ENCODE data around the gene EDAR. TPM values are rescaled to one million over a fixed set of nuclear protein-coding genes. Genes with fewer than 3 reads are reported as not detected.

EDAR gene
- total and polyA plus RNA-seq, 2 donors, result 0.33 to 1.3 TPM

DNA sequence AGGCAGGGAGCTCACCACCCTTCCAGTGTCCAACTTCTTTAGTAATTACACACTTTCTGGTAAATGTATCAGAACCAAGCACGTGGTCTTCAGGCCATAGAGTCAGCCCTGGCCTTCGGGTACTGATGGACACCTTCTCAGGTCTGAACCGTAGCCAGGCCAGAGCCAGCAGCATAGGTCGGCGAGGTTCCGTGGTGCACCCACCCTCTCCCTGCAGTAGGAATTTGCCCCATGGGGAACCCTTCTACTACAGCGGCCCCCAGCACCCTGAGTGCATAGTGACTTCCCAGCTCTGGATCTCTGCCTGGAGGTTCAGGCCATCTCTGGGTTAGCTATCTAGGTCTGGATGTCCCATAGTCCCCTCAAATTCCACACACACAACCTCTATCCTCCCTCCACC, 61.6 kb downstream of the EDAR start:
- H3K36me3 ChIP-seq (ENCODE audit: control insufficient read depth in 2 of 2, insufficient read depth in 2 of 2, low read length in 1 of 2), result no peaks in the 10 kb centered on the region
- no peaks in the 10 kb centered on the region for H3K9me3 ChIP-seq (ENCODE audit: control insufficient read depth in 2 of 2, insufficient read depth in 1 of 2, low read length in 1 of 2)
- H3K4me3 ChIP-seq (ENCODE audit: low read length in 2 of 2), result no peak overlapping the region
- peaks cover 0 to 14% of the 10 kb centered on the region in 2 donors for H3K4me1 ChIP-seq (ENCODE audit: control insufficient read depth in 2 of 2, insufficient read depth in 2 of 2, low read length in 2 of 2)
- no peak for DNase-seq (ENCODE audit: low read depth in 6 of 9, low spot score in 9 of 9)
- H3K27me3 ChIP-seq (ENCODE audit: control insufficient read depth in 2 of 2, insufficient read depth in 1 of 2, low read length in 1 of 2), result no peaks in the 10 kb centered on the region
- WGBS, result 97% methylated on average over 7 of the region's 7 CpGs
- no peak overlapping the region for H3K27ac ChIP-seq (ENCODE audit: low read depth in 1 of 2, low read length in 1 of 2)

DNA sequence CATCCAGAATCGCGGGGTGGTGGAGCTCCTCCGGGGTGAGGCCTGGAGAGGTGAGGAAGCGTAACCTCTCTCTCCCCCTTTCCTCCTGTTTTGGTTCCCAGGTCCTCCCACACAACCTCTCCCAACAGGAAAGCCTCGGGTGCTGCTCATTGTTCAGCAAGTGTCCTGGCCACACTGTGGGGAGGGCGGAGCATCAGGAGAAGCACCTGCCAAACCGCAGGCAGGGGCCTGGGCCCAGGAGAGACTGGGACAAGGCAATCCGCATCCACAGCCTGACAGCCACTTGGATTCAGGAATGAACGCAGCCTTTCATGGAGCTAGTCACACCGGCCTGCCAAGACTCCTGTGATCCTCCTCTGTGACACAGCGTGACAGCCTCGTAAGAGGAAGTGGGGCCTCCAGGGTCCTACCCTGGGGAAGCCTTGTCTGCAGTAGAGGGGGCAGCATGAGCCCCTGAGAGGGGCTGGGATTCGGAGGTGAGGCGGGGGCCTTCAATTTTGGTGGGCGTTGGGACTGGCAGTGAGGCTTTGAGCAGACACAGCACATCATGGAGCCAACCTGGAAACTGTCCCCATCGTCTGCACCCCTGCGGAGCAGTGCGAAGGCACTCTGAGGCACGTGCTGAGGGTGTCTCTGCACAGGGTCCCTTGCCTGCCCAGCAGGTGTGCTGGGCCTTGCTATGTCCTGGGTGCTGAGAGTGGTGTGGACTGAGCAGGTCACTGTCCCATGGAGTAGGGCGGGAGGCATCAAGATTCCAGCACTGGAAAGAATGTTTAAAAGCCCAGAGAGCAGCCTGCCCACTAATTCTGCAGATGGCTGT, 62.2 kb downstream of the EDAR start:
- H3K27ac ChIP-seq (ENCODE audit: low read depth in 1 of 2, low read length in 1 of 2), result no peak overlapping the region
- no peaks in the 10 kb centered on the region for H3K36me3 ChIP-seq (ENCODE audit: control insufficient read depth in 2 of 2, insufficient read depth in 2 of 2, low read length in 1 of 2)
- WGBS, result 93% methylated on average over 20 of the region's 20 CpGs
- peaks cover 0 to 14% of the 10 kb centered on the region in 2 donors for H3K4me1 ChIP-seq (ENCODE audit: control insufficient read depth in 2 of 2, insufficient read depth in 2 of 2, low read length in 2 of 2)
- no peaks in the 10 kb centered on the region for H3K27me3 ChIP-seq (ENCODE audit: control insufficient read depth in 2 of 2, insufficient read depth in 1 of 2, low read length in 1 of 2)
- DNase-seq (ENCODE audit: low read depth in 6 of 9, low spot score in 9 of 9), result no peak
- H3K9me3 ChIP-seq (ENCODE audit: control insufficient read depth in 2 of 2, insufficient read depth in 1 of 2, low read length in 1 of 2), result no peaks in the 10 kb centered on the region
- no peak overlapping the region for H3K4me3 ChIP-seq (ENCODE audit: low read length in 2 of 2)

DNA sequence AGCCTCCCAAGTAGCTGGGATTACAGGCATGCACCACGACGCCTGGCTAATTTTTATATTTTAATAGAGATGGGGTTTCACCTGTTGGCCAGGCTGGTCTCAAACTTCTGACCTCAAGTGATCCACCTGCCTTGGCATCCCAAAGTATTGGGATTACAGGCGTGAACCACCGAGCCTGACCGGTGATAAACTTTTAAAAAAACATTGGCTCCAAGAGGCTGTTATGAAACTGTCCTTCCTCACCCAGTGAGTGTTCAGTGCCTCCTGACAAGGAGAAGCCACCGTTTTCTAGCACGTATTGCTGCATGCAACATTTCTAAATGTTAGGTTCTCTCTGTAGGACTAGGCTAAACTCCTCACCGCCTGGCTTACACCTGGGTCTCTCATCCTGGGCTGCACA, 63.3 kb downstream of the EDAR start:
- Histone ChIP-seq H3K36me3 (ENCODE audit: control insufficient read depth in 2 of 2, insufficient read depth in 2 of 2, low read length in 1 of 2) (no peaks in the 10 kb centered on the region), H3K4me3 (ENCODE audit: low read length in 2 of 2) (no peak overlapping the region), H3K4me1 (ENCODE audit: control insufficient read depth in 2 of 2, insufficient read depth in 2 of 2, low read length in 2 of 2) (peaks cover 0 to 14% of the 10 kb centered on the region in 2 donors), H3K9me3 (ENCODE audit: control insufficient read depth in 2 of 2, insufficient read depth in 1 of 2, low read length in 1 of 2) (no peaks in the 10 kb centered on the region), H3K27ac (ENCODE audit: low read depth in 1 of 2, low read length in 1 of 2) (no peak overlapping the region), H3K27me3 (ENCODE audit: control insufficient read depth in 2 of 2, insufficient read depth in 1 of 2, low read length in 1 of 2) (no peaks in the 10 kb centered on the region)
- WGBS, result 94% methylated on average over 8 of the region's 8 CpGs
- DNase-seq (ENCODE audit: low read depth in 6 of 9, low spot score in 9 of 9), result no peak

DNA sequence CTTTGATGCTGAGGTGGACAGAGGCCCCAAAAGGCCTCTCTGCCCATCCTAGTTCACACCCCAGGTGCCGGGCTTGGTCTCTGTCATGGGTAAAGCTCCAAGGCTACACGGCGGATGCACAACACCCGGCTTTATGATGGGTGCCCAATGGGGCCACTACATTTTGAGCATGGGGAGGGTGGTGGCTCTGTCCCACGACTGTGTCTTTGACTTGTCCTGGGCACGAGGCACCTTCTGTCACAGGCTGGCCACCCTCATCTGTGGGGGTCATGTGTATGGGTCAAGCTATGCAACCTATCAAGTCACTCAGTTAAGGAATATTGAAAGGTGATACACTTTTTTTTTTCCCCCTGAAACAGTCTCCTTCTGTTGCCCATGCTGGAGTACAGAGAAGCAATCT, 63.7 kb downstream of the EDAR start:
- DNase-seq (ENCODE audit: low read depth in 6 of 9, low spot score in 9 of 9), result no peak
- Histone ChIP-seq H3K36me3 (ENCODE audit: control insufficient read depth in 2 of 2, insufficient read depth in 2 of 2, low read length in 1 of 2) (no peaks in the 10 kb centered on the region), H3K4me3 (ENCODE audit: low read length in 2 of 2) (no peak overlapping the region), H3K9me3 (ENCODE audit: control insufficient read depth in 2 of 2, insufficient read depth in 1 of 2, low read length in 1 of 2) (no peaks in the 10 kb centered on the region), H3K4me1 (ENCODE audit: control insufficient read depth in 2 of 2, insufficient read depth in 2 of 2, low read length in 2 of 2) (peaks cover 0 to 14% of the 10 kb centered on the region in 2 donors), H3K27ac (ENCODE audit: low read depth in 1 of 2, low read length in 1 of 2) (no peak overlapping the region), H3K27me3 (ENCODE audit: control insufficient read depth in 2 of 2, insufficient read depth in 1 of 2, low read length in 1 of 2) (no peaks in the 10 kb centered on the region)
- WGBS, result 99% methylated on average over 6 of the region's 6 CpGs

DNA sequence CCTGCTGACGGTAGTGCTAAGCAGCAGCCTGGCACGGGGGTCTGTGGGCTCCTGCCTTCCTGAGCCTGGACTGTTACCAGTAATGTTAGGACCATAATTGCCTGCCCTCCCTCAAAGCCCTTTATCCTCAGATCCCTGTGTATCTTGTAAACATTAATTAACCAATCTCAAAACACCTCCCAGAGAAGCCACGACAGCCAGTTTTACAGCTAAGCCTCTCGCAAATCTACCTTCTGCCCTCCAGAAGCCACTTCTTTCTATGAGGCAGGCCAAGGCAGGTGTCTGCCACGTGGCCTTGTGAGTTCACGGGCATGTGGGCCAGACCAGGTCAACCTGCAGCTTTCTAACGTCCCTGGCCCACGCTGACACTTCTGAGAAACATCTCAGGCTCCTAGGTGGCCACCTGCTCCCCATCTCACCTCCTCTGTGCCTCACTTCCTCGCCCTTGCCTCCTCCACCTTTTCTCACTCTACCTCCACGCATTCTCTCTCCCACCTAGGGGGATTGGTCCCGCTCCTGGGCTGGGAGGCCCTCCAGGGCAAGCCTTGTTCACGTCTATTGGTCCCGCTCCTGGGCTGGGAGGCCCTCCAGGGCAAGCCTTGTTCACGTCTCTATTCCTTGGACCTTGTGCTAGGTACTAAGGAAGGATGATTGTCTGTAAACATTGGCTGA, 64.3 kb downstream of the EDAR start:
- 95% methylated on average over 14 of the region's 14 CpGs for WGBS
- H3K27me3 ChIP-seq (ENCODE audit: control insufficient read depth in 2 of 2, insufficient read depth in 1 of 2, low read length in 1 of 2), result no peaks in the 10 kb centered on the region
- no peak for DNase-seq (ENCODE audit: low read depth in 6 of 9, low spot score in 9 of 9)
- H3K9me3 ChIP-seq (ENCODE audit: control insufficient read depth in 2 of 2, insufficient read depth in 1 of 2, low read length in 1 of 2), result no peaks in the 10 kb centered on the region
- H3K36me3 ChIP-seq (ENCODE audit: control insufficient read depth in 2 of 2, insufficient read depth in 2 of 2, low read length in 1 of 2), result no peaks in the 10 kb centered on the region
- peaks cover 0 to 14% of the 10 kb centered on the region in 2 donors for H3K4me1 ChIP-seq (ENCODE audit: control insufficient read depth in 2 of 2, insufficient read depth in 2 of 2, low read length in 2 of 2)
- H3K4me3 ChIP-seq (ENCODE audit: low read length in 2 of 2), result no peak overlapping the region
- H3K27ac ChIP-seq (ENCODE audit: low read depth in 1 of 2, low read length in 1 of 2), result no peak overlapping the region

DNA sequence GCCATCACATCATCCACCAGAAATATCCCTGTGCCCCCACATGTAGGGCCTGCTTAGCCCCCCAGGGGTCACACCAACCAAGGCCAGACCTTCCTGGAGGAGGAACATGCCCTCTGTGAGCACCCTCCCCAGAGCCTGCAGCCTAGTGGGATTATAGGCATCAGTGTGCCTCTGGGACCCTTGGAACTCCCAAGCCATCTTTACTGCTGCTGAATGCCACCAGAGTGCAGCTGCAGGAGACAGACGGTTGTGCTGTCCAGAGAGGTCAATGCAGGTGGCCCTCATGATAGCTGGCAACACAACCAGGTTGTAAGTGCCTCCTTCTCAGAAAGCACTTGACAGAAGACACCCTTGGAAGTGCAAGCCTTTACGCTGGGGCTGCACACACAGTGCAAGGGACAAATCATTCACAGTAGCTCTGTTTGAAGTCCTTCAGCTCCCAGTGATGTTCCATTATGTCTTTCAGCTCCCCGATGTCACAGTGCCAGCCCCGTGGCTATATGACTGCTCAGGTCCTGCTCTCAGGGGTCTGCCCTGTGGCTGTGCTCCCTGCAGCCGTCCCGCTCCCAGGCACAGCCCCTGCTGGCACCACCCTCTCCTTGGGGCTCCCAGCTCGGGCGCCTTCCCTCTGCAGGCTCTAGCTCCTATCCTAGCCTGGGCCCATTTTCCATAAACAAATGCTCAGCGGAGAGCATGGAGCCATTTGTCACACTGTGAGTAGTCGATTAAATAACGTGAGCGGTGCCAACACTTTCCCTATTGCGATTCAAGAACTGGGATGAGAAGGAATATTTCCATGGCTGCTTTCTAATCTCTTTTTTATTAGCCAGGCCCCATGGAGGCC, 65.1 kb downstream of the EDAR start:
- WGBS, result 97% methylated on average over 13 of the region's 13 CpGs
- H3K9me3 ChIP-seq (ENCODE audit: control insufficient read depth in 2 of 2, insufficient read depth in 1 of 2, low read length in 1 of 2), result no peaks in the 10 kb centered on the region
- H3K4me3 ChIP-seq (ENCODE audit: low read length in 2 of 2), result no peak overlapping the region
- H3K27me3 ChIP-seq (ENCODE audit: control insufficient read depth in 2 of 2, insufficient read depth in 1 of 2, low read length in 1 of 2), result no peaks in the 10 kb centered on the region
- H3K27ac ChIP-seq (ENCODE audit: low read depth in 1 of 2, low read length in 1 of 2), result no peak overlapping the region
- H3K4me1 ChIP-seq (ENCODE audit: control insufficient read depth in 2 of 2, insufficient read depth in 2 of 2, low read length in 2 of 2), result peaks cover 0 to 14% of the 10 kb centered on the region in 2 donors
- DNase-seq (ENCODE audit: low read depth in 6 of 9, low spot score in 9 of 9), result no peak
- no peaks in the 10 kb centered on the region for H3K36me3 ChIP-seq (ENCODE audit: control insufficient read depth in 2 of 2, insufficient read depth in 2 of 2, low read length in 1 of 2)

DNA sequence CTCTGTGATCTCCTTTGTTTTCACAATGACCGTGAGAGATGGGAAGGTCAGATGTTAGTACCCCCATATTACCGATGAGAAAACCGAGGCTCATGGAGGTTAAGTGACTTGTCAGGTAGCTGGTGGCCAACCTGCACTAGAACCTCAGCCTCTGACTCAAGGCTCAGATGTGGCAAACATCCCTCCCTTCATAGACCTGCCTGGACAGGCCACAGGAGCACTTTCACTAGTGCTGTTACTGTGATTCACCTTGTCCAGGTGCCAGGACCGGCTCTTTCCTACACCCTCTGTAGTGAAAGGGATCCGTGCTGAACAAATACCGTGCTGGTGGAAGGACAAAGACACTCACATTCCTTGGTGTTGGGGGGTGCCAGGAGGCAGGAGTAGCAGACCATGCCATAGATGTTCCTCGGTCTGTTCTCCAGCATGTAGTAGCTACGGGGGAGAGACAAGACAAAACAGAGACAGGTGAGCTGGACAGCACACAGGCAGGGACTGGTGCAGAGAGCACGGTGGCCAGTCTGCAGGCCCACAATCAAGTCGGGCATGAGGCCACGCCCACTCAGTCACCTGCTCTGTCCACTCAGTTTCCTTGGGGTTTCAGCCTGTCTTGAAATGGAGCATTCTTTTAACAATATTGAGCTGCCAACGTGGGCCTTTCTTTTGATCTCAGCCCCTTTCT, 65.9 kb downstream of the EDAR start:
- whole genome bisulfite sequencing, result 89% methylated on average over 12 of the region's 12 CpGs
- Histone ChIP-seq H3K27ac (ENCODE audit: low read depth in 1 of 2, low read length in 1 of 2) (no peak overlapping the region), H3K36me3 (ENCODE audit: control insufficient read depth in 2 of 2, insufficient read depth in 2 of 2, low read length in 1 of 2) (no peaks in the 10 kb centered on the region), H3K27me3 (ENCODE audit: control insufficient read depth in 2 of 2, insufficient read depth in 1 of 2, low read length in 1 of 2) (no peaks in the 10 kb centered on the region), H3K4me1 (ENCODE audit: control insufficient read depth in 2 of 2, insufficient read depth in 2 of 2, low read length in 2 of 2) (peaks cover 0 to 13% of the 10 kb centered on the region in 2 donors), H3K4me3 (ENCODE audit: low read length in 2 of 2) (no peak overlapping the region), H3K9me3 (ENCODE audit: control insufficient read depth in 2 of 2, insufficient read depth in 1 of 2, low read length in 1 of 2) (no peaks in the 10 kb centered on the region)
- DNase-seq (ENCODE audit: low read depth in 6 of 9, low spot score in 9 of 9), result no peak

DNA sequence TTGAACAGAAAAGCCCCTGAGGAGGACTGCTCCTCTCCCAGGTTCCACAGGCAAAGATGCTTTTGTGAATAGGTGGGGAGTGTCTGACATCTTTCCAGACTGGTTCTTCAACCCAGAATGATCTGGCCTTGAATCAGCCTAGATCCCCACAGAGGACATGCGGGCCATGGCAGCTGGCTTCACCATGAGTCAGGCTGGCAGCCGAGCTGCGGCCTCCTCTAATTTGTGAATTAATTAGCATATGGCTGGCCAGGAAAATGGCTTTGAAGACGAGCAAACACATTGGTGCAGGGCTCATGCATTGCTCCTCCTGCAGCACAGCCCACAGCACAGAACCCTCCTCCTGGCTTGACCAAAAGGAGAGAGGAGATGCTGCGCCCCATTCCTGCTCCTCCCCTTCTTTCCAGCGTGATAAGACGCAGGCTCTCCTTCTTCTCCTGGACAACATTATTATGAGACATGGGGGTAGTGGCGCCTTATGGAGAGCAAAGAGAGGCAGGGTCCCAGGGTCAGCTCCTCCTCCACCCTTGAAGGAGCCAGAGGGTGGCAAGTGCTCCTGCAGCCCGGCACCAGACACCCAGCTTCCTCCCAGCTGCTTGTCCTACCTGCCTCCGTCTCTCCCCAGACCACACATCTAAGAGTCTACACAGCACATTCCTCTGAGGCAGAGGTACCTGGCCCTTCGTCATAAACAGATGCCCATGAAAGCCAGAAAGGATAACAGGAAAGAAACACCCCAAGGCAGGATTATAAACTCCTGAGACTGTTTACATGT, 66.7 kb downstream of the EDAR start:
- no peak for DNase-seq (ENCODE audit: low read depth in 6 of 9, low spot score in 9 of 9)
- Histone ChIP-seq H3K4me3 (ENCODE audit: low read length in 2 of 2) (no peak overlapping the region), H3K4me1 (ENCODE audit: control insufficient read depth in 2 of 2, insufficient read depth in 2 of 2, low read length in 2 of 2) (peaks cover 0 to 11% of the 10 kb centered on the region in 2 donors), H3K27ac (ENCODE audit: low read depth in 1 of 2, low read length in 1 of 2) (no peak overlapping the region), H3K36me3 (ENCODE audit: control insufficient read depth in 2 of 2, insufficient read depth in 2 of 2, low read length in 1 of 2) (no peaks in the 10 kb centered on the region), H3K27me3 (ENCODE audit: control insufficient read depth in 2 of 2, insufficient read depth in 1 of 2, low read length in 1 of 2) (no peaks in the 10 kb centered on the region), H3K9me3 (ENCODE audit: control insufficient read depth in 2 of 2, insufficient read depth in 1 of 2, low read length in 1 of 2) (no peaks in the 10 kb centered on the region)
- 95% methylated on average over 11 of the region's 11 CpGs for WGBS
